Measurements from ENCODE around the gene CPNE5.
A peak's percentile ranks its signal among the peaks of the same experiment; 100 is the strongest.
"Not testable (repeated sequence)": the region's sequence is repeated elsewhere in the genome, so short reads cannot be mapped to it uniquely, and the experiment has no call there.

The CPNE5 gene

DNA sequence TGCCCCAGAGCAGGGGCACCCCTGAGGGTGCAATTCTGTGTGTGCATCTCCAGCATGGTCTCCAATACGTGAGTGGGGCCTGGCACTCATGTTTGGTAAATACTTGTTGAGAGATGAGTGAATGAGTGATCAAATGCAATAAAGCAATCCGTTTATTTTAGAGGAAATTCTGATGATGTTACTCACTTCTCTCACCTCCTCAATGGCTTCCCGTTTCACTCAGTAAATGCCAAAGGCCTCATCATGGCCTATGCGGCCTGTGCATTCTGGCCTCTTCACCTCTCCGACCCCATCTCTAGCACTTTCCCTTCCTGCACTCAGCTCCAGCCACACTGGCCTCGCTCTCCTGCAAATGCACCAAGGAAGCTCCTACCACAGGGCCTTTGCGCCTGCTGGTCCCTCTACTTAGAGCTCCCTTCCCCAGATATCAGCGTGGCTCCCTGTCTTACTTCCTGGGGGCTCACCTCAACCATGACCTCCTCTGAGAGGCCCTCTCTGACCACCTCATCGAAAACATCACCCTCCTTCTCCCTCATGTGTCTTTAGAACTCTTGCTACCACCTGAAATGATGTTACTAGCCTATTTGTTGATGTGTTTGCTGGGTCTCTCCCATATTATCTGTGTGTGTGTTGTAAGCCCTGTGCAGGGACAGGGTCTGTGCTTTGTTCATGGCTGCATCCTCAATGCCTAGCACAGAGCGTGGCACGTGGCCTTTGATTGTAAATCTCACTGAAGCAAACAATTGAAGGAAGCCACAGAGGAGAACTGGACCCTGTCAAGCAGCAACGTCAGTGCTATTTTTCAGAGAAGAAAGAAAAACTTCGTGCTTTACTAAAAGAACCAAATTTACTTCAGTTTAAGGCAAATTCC, 99.1 kb downstream of the CPNE5 start:
- DNase-seq: no peak

DNA sequence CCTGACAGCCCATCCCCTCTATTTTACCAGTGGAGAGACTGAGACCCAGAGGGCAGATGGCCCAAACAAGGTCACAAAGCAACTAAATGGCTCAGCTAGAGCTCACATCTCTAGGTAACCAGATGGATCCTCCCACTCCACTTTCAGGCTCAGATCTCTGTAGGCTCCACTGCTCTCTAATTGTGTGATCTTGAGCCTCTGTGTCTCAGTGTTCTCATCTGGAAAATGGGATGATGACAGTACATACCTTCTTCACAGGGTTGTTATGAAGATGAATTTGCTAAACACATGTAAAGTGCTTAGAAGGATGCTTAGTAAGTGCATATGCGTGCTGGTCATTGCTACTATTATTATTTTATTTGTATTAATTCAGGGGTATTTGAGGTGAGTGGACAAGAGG, 101.1 kb downstream of the CPNE5 start:
- DNase-seq: no peak

DNA sequence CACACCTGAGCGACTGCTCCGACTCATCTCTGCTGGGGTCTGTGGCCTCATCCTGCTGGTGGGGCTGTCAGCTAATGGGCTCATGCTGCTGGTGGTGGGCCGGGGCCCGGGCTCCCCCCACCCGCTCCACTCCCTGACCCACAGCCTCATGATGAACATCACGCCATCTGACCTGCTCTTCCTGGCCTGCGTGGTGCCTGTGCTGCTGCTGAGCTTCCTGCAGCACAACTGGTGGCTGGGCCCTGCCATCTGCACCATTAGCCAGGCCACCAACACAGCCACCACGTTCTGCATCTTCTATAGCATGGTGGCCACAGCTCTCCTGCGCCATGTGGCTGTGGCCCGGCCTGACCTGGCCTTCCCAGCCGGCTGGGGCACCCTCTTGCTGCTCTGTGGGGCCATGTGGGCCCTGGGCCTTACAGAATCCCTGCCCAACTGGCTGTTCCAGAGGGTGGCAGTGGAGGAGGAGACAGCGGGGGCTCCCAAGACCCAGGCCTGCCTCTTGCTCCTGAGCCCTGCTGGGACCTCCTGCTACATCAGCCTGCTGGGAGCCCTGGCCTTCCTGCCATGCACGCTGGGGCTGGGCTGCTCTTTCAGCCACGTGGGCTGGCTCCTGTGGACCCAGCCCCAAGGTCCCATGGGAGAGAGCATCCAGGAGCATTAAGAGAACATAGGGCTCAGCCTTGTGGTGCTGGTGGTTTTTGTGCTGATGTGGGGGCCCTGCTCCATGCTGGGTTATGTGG, 102.0 kb downstream of the CPNE5 start:
- DNase-seq: no peak

DNA sequence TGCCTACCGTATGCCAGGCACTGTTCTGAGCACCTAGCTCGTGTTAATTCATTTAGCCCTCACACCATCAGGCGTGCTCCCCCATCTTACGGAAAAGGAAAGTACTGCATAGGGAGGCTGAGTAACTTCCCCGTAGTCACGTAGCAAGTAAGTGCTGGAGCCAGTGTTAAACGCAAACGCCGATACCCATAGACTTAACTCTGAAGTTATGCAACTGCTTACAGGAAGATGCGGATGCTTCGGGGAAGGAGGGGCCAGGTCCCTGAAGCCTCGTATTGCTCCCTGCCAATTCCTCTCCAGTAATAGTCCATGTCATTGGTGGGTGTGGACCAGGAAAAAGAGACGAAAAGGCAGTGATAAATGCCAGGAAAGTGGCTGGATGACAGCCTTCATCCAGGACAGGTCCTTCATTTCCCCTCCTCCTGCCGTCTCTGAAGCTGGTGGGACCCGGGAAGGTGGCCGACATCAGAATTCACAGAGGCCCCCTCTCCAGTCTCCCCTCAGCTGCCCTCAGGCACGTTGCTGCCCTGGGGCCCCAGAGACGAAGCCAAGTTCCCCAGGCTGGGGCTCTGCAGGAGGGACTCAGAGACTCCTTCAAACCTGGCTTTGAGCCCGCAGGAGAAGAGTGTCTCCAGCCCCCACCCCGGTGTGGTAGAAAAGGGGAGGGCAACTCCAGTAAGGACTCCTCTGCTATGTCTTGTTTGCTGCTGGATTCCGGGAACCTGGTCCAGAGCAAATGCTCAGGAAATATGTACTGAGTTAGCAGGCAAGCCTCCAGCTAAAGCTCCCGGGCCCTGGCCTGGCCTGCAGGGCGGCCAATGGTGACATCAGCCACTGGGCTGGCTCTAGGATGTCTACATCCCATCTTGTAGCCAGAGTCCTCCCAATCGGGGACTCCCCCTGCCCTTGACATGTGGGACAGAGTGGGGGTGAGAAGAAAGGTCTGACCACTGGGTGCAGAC, 103.9 kb downstream of the CPNE5 start:
- no peak for DNase-seq

DNA sequence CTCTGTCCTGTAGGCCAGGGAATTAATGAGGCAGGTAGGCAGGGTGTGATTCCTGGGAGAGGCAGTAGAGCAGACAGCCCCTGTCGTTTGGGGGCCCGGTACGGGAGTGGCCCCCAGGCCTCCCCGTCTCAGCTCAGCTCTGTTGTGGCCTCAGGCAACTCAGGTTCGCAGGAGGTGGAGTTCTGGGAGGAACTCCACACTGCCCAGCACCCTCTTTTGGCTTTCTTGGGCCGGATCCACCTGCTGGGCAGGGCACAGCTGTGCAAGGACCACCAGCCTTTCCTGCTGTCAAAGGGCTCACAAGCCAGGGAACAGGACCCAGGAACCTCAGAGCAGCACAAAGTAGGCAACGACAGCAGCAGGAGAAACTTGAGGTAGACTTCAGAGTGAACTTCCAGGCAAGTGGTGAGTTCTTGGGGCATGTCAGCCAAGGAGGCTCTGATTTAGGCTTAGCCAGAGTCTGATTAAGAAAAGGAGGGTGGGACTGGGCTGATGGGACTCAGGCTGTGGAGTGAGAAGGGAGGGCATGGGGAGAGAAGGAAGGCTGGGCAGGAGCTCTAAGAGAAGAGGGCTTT, 104.7 kb downstream of the CPNE5 start:
- DNase-seq: no peak

DNA sequence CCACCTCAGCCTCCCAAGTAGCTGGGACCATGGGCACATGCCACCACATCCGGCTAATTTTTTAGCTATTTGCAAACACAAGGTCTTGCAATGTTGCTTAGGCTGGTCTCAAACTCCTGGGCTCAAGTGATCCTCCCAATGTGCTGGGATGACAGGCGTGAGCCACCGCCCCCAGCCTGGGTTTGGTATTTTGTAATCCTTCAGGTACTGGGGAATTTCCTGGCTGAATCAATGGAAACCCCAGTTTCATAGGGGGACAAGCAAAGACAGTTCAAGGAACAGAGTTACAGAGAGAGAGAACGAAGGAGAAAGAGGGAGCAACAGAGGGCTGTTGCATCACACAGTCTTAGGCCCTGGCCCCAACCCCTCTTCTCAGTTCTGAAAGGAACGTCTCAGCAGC, 105.9 kb downstream of the CPNE5 start:
- no peak for DNase-seq

DNA sequence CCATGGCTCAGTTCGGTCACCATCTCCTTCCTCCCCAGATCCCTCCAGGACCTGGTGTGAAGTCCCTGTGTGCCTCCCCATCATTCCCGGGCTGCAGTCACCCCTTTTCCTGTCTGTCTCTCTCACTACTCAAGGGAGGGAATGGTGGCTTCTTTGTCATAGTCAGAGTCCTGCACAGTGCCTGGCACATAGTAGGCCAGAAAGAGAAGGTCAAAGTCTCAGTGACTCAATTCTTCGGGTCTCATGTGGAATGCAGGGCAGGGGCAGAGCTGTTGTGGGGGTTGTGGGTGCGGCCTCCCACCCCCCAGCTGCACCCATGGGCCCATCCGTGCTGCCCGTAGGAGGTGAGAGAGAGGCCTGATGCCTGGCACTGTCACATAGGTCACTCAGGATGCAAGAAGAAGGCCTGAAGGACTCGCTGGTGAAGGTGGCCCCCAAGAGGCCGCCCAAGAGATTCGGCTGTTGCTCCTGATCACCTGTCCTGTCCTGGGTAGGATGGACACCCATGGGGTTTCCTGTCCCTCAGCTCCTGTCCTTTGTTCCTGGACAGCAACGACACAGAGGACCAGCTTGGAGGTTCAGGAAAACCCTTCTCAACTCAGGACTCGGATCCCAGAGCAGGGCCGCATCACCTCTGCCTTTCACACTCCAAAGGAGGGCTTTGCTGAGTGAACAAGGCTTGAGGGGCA, 107.5 kb downstream of the CPNE5 start:
- DNase-seq: no peak

DNA sequence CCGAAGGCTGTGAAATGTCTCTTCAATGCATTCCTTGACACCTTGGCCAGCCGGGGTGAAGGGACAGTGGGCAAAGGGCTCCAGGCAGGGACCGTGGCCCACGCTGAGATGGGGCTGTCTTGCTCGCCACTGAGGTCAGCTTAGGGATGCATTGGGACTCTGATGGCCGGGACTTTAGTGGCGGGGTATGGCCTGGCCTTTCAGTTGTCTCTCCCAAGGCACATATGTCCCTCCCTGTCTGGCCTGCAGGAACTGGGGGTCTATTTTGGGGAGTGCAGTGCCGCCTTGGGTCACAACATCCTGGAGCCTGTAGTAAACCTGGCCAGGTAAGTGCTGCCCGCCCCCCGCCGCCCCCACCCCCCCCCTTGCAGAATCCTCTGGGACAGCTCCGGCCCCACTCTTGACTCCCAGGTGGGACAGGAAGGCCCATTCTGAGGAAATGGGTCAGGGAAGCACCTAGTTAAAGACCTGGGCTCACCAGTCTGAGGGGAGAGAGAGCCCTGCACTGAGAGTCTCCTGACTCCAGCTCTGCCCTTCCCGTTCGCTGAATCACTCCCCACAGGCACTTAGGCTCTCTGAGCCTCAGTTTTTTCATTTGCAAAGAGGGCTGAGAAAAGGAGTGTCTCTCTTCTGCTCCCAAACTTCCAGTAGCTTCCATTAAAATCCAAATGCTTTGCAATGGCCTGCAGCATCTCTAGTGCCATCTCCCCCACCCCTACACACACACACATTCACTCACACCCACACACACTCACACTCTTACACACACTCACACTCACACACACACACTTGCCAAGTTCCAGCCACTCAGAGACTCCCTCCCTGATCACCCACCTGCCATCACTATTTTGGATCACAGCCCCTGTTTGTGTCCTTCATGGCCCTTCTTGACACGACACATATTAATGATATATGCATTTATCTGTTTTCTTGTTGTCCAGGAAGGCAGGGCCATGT, 108.5 kb downstream of the CPNE5 start:
- no peak for DNase-seq

DNA sequence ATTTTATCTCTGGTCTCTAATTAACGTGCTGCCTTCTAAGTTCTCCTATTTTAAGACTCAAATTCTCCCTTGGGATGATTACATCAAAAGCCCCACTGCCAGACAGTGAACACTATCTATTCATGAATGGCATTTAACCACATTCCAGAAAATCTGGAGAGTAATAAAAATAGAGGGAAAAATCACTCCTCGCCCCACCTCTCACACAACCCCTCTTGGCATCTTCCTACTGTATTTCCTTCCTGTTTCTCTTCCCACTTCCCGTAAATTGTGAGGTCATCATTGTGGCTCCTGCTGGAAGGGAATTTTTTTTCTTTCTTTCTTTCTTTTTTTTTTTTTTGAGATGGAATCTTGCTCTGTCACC, 110.1 kb downstream of the CPNE5 start:
- DNase-seq: no peak

DNA sequence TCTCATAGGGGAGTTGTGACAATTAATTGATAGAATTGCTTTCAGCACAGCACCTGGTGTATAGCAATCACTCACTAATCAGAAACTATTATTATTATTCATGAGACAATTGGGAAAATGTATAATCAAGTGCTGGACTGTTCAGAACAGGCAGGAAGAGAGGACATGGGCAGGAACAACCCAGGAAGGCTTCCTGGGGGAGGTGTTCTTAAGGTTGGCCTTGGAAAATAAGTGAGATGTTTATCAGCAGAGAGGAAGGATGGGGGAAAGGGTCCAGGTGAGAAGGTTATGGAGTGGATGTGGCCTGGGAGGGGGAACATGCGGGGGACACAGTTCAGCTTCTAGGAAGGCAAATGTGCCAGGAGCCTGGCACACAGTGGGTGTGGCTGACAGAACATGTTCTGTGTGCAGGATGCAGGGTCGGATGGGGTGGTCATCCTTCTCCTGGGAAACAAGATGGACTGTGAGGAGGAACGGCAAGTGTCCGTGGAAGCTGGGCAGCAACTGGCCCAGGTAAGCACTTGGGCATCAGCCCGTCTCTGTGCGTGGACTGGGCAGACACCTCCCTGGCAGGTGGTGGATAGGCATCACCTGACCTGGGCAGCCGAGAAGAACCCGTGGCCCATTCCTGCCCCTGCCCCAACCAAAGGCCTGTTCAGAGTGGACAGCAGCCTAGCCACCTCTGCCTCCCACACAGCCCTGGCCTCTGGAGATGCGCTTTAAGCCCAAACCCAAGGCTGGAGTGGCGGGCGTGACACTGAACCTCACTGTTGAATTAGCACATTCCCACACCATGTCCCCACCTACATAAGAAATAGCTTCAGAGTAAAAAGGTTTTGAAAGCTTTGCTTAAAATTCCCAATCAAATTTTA, 110.7 kb downstream of the CPNE5 start:
- DNase-seq: no peak

DNA sequence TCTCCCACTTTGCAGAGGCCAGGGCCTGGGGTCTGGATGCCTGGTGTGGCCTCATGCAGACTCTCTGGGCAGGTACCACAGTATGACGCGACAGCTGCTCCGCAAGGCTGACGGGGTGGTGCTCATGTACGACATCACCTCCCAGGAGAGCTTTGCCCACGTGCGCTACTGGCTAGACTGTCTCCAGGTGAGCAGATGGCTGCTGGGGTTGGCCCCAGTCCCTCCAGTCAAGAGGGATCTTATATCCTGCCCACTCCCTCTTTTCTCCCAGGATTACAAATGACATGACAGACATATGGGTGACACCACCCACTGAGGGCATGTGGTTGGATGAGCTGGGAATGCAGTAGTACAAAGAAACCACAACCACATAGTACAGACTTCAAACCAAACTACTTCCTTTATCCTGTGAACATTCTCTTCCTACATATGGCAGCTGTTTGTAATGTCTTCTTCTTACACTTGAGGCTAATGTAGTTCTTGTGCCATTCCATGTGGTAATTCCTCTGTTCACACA, 111.7 kb downstream of the CPNE5 start:
- no peak for DNase-seq

DNA sequence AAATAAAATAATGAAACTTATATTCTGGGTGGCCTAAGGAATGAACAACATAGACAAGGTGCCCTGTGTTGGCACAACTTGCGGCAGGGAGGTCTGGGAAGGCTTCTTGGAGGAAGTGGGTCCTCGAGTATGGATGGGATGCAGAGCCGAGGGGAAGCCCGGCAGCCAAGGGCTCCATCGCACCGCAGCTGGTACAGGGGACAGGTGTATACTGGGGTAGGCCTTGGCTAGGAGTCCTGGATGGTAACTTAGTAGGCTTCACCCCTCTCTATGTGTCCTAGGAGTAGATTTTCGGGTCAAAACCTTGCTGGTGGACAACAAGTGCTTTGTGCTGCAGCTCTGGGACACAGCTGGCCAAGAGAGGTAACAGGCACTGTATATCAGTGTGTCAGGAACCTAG, 113.7 kb downstream of the CPNE5 start:
- DNase-seq: no peak

DNA sequence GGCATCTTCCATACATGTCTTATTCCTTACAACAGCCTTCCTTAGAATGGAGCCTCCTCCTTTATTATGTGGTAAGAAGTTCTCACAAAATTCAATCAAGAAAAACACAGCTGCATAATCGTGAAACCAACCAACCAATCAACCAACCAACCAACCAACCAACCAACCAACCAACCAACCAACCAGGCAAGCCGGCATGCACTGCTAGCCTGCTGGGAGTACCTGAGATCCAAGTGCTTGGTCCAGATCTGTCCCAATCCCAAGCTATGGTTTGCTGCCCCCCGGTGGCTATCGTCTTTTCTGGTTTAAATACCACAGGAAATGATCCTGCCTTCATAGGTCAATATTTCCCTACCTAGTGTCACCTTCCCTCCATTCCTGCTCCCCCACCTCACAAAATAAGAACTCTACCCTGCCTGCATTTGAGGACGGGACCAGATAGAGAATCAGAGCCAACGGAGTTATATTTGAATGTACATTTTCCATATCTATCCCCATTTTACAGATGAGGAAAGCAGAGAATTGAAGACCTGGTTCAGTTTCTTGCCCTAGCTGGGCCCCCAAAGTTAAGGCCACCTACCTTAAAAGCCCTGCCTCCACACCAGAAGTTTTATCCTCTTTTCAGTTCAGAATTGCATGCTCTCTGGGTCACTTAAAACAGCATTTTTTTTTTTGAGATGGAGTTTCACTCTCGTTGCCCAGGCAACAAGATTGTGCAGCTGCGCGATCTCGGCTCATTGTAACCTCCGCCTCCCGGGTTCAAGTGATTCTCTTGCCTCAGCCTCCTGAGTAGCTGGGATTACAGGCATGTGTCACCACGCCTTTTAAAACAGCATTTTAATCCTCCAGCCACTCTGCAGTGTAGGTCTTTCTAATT, 114.5 kb downstream of the CPNE5 start:
- peak; percentile 43 for DNase-seq

DNA sequence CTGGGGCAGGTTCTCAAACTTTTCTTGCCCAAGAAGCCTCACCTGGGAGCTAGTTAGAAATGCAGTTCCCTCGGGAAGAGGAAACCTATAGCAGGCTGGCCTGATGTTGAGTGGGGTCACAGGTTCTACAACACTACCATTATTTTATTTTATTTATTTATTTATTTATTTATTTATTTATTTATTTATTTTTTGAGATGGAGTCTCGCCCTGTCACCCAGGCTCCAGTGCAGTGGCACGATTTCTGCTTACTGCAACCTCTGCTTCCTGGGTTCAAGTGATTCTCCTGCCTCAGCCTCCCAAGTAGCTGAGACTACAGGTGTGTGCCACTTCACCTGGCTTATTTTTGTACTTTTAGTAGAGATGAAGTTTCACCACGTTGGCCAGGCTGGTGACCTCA, 115.3 kb downstream of the CPNE5 start:
- not testable (repeated sequence) for DNase-seq

DNA sequence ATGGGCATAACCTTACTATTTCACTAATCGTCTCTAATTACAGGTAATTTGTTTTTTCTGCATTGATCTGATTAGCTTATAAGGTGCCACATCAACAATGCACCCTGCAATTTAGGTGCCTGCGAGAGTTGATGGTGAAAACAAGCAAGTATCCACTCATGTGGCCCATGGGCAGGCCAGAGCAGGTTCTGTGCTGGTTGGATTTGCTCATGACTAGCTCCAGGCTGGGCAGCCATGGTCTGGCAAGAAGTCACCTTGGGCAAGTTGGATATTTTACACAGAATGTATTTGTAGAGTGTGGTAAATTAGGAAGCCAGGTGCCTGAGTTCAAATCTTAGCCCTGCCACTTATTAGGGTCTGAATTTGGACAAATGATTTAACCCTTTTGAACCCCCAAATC, 116.4 kb downstream of the CPNE5 start:
- DNase-seq: no peak

DNA sequence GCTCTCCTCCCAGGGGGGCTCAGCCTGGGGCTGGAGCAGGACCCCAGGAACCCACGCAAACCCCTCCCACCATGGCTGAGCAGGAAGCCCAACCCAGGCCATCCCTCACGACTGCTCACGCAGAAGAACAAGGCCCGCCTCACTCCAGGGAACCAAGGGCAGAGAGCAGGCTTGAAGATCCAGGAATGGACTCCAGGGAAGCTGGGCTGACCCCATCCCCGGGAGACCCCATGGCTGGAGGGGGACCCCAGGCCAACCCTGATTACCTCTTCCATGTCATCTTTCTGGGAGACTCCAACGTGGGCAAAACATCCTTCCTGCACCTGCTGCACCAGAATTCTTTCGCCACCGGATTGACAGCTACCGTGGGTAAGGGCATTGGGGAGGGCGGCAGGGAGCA, 116.9 kb downstream of the CPNE5 start:
- no peak for DNase-seq

DNA sequence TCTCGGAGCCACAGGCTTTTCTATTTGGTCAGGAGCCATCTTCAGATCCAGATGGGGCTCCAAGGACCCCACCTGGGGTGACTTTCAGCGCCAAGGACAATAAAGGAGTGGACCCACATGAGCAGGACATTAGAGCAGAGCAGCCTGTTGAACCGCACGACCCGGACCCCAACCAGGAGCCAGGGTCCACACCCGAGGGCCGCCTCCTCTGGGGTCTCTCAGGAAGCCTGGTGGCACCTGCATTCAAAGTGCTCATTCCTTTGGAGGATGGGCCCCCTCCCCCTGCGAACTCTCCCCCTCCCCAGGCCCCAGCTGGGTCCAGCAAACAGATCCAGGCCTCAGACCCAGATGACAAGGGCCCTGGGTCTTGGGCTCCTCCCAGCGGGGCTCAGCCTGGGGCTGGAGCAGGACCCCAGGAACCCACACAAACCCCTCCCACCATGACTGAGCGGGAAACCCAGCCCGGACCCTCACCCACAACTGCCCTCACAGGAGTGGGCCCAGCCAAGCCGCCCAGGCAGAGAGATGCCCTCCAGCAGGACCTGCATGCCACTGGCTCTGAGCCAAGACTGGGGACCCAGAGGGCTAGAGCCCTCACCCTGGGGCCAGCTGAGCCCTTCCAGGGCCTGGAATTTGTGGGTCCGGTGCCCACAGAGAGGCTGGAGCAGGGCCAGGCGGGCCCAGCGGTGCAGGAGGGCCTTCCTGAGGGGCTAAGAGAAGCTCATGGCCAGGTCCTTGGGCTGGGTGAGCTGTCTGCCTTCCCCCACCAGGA, 117.7 kb downstream of the CPNE5 start:
- DNase-seq: no peak
